ENCODE data around the gene RIN3.
"Not testable (repeated sequence)": the region's sequence is repeated elsewhere in the genome, so short reads cannot be mapped to it uniquely, and the experiment has no call there.

The RIN3 gene

GRCh38 chr14:92630367-92630766 is 116.8 kb downstream of the RIN3 start:
- DNase-seq (ENCODE audit: low spot score) = no peak

GRCh38 chr14:92631098-92631497 is 117.5 kb downstream of the RIN3 start:
- no peak for DNase-seq (ENCODE audit: low spot score)

GRCh38 chr14:92632546-92633273 is 119.1 kb downstream of the RIN3 start:
- no peak for DNase-seq (ENCODE audit: low spot score)

- no peak for DNase-seq (ENCODE audit: low spot score)
Measured at GRCh38 chr14:92633274-92633616, 119.7 kb downstream of the RIN3 start.

GRCh38 chr14:92633724-92634123 is 120.1 kb downstream of the RIN3 start:
- DNase-seq (ENCODE audit: low spot score) = no peak

- DNase-seq (ENCODE audit: low spot score) = no peak
Measured at GRCh38 chr14:92635031-92635430, 121.5 kb downstream of the RIN3 start.

- no peak for DNase-seq (ENCODE audit: low spot score)
Measured at GRCh38 chr14:92635896-92636295, 122.3 kb downstream of the RIN3 start.

GRCh38 chr14:92637228-92637627 is 123.6 kb downstream of the RIN3 start:
- no peak for DNase-seq (ENCODE audit: low spot score)

GRCh38 chr14:92637864-92638263 is 124.3 kb downstream of the RIN3 start:
- DNase-seq (ENCODE audit: low spot score) = no peak

- DNase-seq (ENCODE audit: low spot score) = no peak
Measured at GRCh38 chr14:92638266-92638665, 124.7 kb downstream of the RIN3 start.

- no peak for DNase-seq (ENCODE audit: low spot score)
Measured at GRCh38 chr14:92638904-92639303, 125.3 kb downstream of the RIN3 start.

GRCh38 chr14:92639472-92640117 is 126.0 kb downstream of the RIN3 start:
- not testable (repeated sequence) for DNase-seq (ENCODE audit: low spot score)

GRCh38 chr14:92641306-92641705 is 127.7 kb downstream of the RIN3 start:
- DNase-seq (ENCODE audit: low spot score) = no peak

- DNase-seq (ENCODE audit: low spot score) = no peak
Measured at GRCh38 chr14:92644171-92644969, 130.8 kb downstream of the RIN3 start.

GRCh38 chr14:92644970-92645515 is 131.5 kb downstream of the RIN3 start:
- DNase-seq (ENCODE audit: low spot score) = no peak

- DNase-seq (ENCODE audit: low spot score) = no peak
Measured at GRCh38 chr14:92645841-92646478, 132.4 kb downstream of the RIN3 start.

GRCh38 chr14:92646952-92647796 is 133.6 kb downstream of the RIN3 start:
- no peak for DNase-seq (ENCODE audit: low spot score)

- DNase-seq (ENCODE audit: low spot score) = no peak
Measured at GRCh38 chr14:92647797-92648279, 134.3 kb downstream of the RIN3 start.

GRCh38 chr14:92649066-92649465 is 135.5 kb downstream of the RIN3 start:
- no peak for DNase-seq (ENCODE audit: low spot score)

GRCh38 chr14:92649934-92650545 is 136.5 kb downstream of the RIN3 start:
- DNase-seq (ENCODE audit: low spot score) = no peak
